Measurements from ENCODE around the gene TMEM175.

Gene TMEM175

DNA sequence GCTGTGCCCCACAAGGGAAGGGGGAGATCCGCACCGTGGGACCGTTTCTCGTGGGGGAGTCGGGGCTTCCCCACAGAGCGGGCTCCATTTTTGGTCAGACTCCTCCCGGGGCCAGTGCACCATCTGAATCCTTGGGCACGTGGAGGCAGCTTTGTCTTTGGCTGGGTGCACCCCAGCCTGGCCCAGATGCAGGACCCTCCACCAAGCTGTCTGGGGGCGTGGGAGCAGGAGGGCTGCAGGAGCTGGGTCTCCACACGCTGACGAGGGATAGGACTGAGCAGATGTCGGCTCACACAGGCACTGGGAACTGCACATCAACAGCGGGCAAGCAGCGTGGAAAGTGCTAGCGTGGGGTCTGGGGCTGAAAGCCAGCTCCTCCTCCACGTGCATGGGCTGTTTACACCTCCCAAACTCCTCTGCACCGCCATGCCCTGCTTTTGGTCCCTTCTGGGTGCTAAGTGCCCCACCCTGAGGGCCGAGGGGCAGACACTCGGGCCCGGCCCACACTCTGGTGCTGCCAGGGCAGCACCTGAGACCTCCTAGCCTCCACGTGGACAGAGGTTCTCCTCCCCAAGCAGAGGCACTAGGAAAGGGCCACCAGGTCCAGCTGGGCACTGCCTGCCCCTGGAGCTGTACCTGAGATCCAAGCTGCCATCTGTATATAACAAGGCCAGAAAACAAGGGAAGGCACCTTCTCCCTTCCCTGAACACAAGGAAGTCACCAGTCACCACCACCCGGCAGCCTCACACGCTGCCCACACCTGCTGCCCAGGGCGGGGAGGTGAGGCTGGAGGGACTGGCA lies 27.3 kb downstream of the TMEM175 start:
- DNase-seq (ENCODE audit: low read depth): no peak

DNA sequence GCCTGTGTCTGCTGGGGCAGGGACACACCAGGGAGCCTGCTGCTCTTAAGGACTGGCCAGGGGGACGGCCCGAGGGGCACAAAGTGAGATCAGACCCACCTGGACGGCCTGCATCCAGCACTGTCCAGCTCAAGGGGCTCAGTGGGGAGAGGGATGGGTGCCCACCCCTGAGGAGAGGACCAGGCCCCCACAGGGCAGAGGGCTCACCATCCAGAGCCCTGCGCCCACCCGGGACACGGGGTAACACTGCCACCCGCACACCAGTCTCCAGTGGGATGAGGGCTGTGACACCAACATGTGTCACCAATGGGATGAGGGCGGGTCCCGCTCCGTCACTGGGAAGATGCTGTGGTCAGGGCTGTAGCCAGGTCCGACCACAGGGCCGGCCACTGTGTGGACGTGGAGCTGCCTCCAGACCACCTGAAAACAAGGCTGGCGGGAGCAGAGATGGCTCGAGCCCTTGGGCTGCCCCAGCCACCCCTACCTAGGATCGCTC lies 27.9 kb downstream of the TMEM175 start:
- DNase-seq (ENCODE audit: low read depth): no peak

DNA sequence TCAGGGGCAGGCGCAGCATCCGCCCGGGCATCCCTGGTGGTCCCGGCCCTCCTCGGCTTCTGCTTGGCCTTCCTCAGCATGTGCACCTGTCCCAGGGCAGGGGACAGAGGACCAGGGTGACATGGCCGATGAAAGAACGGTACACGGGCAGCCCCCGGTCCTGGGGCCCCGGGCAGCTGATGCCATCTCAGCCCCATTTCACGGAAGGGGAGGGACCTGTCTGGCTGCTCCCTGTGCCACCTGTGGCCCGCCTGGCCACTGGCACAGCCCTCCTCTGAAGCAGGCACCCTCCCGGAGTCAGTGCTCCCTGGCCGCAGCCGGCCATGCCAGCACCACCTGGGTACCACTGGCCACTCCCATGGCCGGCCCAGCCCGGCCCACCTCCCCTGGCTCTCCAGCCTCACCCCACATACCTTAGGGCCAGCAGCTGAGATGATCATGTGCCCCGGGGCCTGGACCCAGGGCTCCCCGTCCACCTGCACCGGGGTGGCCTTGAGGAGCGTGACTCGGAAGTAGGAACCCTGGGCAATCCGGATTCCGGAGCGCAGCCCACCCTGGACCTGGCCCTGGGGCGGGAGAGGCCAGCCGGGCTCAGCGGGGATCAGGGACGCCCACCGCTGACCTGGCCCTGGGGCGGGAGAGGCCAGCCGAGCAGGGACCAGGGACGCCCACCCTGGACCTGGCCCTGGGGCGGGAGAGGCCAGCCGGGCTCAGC lies 28.5 kb downstream of the TMEM175 start:
- DNase-seq (ENCODE audit: low read depth): no peak

DNA sequence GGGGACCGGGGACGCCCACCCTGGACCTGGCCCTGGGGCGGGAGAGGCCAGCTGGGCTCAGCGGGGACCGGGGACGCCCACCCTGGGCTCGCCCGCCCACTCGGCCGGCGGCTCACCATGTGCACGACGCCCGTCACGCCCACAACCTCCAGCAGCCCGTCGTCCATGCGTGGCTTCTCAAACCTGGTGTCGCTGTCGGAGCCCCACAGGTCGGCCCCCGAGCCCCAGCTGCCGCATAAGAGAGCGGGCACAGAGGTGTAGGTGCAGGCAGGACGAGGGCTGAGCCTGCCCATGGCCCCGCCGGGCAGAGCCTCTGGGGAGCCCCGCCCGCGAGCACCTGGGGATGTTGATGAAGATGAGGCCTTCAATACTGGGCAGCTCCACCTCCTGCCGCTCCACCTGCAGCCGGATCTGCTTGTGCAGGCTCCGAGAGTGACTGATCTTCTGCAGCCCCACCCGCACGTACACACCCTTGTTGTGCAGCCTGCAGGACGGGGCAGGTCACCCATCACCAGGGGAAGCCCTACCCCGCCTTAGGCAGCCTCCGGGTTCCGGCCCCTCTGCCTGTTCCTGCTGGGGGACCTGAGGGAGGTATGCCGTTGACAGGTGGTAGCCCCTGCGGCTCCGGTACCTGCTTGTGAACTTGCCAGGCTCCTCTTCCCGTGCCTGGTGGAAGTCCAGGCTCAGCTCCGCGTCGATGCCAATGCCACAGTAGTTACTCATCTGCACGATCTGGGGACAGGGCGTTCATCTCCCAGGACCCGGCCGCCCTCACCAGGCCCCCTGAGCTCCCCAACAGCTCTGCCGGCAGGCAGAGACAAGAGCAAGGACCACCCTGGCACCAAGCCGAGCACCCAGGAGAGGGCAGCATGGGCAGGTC lies 29.3 kb downstream of the TMEM175 start:
- no peak for DNase-seq (ENCODE audit: low read depth)

DNA sequence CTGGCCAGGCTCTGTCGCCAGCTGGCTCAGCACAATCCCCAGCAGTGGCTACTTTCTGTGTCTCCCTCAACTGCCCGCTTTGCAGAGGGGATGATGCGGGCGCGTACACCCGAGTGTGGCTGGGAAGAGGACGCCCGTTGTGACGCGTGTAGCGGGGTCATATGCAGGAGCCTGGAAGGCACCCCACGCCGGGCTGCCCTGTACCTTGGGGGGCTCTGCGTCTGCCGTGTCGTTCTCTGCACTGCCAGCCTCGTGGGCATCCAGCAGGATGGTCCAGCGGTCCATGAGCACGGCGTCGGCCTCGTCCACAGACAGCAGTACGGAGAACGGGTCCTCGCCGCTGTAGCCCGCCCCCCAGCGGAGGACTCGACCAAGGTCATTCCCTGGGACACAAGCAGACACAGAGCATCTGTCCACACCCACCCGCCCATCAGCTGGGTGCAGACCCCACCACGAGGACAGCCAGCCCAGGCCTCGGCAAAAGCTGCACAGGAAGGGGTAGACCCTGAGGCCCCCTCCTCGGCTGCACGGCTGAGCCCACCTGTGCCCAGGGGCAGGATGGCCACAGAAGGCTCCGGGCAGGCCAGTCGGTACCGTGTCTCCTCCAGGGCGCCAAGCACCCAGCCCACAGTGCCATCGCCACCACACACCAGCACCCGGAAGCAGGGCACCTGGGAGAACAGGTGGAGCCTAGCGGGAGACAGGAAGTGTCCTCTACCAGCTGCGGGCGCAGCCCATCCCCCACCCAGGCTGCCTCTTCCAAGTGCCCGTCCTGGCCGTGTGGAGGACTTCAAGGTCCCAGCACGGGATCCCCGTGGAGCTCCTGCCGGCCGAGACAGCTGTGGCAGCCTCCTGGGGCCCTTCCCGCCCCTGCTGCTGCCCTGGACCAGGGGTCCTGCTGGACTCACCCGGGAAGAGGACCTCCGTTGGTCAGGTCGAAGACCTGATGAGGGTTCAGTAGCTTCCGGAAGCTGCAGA lies 30.3 kb downstream of the TMEM175 start:
- no peak for DNase-seq (ENCODE audit: low read depth)

DNA sequence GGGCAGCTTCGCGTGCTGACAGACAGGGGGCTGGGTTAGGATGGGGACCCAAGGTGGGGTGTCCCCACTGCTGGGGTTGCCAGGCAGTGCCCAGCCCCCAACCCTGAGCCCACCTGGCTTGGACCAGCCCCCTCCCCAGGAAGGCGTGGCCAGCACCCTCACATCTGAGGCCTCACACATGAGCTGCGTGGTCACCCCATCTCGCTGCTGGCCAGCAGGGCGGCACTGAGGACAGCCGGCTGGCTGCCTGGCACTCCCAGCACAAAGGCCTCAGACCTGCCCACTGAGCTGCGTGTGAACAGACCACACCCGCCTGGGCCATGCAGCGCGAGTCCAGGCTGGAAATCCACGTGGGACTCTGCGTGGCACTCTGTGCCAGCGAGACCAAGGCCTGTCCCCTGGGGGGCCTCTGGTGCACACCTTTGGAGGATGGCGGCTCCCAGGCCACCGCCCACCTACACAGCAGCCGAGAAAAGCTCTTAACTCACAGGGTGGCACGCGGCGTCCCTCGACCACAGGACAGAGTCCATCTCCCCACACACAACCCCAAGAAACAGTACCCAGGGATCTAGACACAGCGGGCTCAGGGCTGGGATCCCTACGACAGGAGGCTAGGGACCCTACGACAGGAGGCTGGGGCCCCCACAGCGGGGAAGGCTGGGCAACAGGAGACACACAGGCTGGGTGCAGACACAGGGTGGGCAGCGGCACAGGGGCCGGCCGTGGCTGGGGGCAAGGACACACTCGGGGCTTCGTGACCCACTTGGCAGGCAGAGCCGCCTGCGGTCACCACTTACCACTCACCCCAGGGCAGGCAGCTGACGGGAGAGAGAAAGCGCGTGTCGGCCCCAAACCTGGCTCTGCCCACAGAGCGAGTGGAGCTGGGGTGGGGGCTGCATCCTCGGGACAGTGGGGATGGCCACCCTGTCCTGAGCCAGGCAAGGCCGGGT lies 31.3 kb downstream of the TMEM175 start:
- no peak for DNase-seq (ENCODE audit: low read depth)

DNA sequence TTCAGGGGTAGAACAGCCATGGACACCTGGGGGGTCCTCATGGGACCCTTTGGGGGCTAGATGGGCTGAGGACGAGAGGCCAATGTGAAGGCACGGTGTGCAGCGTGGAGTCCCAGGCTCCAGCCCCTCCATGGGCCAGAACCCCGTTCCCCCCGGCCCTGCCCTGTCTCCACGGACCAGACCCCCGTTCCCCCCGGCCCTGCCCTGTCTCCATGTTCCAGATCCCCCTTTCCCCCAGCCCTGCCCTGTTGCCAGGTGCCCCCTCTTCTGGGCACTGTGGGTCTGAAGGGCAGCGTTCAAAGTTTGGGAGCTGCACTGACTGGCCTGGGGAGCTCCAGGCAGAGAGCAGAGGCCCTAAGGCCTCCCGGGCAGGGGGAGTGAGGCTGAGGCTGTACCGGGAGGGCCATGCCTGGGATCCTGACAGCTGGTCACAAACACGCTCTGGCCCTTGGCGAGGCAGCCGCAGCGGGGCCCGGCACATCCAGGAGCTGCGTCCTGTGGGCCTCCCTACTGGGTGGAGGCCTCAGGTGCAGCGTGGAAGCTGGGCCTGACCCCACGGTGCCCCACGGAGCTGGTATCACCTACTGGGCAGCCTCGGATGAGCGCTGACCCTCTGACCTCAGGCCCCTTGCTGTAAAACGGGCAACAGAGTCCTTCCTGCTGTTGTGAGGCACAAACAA lies 32.2 kb downstream of the TMEM175 start:
- no peak for DNase-seq (ENCODE audit: low read depth)

DNA sequence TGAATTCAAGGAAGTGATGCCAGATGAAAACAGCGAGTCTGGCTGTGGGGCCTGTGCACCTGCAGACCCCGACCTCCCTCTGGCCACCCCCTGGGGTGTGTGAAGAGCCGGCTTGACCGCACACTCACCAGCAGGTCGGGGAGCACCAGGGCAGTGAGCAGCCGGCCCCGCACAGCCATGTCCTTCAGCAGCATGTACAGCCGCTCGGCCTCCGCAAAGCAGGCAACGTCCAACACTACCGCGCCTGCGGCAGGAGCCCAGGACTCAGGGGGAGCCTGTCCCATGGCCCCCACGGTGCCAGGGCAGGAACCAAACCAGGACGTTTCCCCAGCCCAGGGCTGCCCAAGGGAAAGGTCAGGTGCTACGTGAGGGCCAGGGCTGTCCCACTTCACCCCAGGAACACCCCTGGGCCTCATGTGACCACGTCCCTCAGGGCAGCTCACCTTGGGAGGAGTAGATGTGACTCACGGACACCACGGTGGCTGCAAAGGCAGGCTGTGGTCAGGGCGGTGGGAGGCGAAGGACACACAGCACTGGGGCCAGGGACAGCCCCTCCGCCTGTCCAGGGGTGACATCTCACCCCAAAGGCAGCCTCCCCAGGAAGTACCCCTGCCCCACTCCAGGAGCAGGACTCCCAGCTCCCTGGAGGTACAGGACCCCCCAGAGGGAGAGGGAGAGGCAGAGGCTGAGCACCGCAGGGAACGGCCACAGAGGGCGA lies 32.9 kb downstream of the TMEM175 start:
- no peak for DNase-seq (ENCODE audit: low read depth)

DNA sequence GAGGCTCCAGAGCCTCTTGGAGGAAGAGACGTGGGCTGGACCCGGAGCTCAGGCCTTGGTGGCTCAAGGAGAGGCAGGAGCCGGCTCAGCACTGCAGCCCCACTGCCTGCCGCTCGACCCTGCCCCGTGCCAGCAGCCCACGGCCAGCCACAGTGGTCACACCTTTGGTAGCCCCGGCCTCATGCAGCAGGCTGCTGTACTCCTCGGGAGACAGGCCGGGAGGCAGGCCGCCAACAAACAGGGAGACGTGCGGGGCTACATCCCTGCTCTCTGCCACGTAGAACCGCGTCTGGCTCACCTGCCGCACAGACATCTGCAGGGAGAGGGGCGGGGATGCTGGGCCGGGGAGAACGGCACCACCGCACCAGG lies 33.5 kb downstream of the TMEM175 start:
- no peak for DNase-seq (ENCODE audit: low read depth)

DNA sequence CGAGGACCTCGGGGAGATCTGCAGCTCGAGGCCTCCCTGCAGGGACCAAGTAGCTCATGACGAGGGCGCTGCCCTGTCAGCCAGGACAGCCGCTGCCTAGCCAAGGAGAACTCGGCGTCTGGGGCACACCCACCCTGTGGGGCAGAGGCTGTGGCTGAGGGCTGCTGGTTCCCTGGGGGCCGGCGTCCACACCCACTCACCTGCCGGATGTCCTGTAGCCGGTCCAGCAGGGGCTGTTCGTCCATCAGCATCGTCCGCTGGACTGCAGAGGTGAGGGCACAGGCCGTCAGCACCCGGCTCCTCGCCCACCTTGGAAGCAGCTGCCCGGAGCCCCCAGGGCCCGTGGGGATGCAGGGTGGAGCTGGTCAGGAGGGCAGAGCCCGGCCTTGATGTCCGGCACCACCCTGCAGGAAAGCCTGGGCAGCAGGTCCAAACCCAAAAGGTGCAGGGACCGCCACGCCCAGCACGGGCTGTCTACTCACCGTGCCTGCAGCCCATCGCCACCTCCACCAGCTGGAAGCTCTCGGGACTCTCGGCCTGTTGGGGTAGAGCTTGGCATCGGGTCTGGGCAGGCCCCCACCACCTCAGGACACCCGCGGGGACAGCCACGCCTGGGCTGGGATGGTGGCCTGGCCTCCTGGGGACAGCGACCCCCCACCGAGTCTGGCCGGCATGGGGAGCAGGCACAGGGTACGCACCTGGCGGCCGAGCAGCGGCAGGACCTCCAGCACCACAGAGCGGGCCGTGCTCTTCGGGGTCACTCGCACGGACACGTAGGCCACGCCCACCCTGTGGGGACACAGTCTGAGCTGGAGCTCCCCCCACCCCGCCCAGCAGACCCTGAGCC lies 34.2 kb downstream of the TMEM175 start:
- no peak for DNase-seq (ENCODE audit: low read depth)

DNA sequence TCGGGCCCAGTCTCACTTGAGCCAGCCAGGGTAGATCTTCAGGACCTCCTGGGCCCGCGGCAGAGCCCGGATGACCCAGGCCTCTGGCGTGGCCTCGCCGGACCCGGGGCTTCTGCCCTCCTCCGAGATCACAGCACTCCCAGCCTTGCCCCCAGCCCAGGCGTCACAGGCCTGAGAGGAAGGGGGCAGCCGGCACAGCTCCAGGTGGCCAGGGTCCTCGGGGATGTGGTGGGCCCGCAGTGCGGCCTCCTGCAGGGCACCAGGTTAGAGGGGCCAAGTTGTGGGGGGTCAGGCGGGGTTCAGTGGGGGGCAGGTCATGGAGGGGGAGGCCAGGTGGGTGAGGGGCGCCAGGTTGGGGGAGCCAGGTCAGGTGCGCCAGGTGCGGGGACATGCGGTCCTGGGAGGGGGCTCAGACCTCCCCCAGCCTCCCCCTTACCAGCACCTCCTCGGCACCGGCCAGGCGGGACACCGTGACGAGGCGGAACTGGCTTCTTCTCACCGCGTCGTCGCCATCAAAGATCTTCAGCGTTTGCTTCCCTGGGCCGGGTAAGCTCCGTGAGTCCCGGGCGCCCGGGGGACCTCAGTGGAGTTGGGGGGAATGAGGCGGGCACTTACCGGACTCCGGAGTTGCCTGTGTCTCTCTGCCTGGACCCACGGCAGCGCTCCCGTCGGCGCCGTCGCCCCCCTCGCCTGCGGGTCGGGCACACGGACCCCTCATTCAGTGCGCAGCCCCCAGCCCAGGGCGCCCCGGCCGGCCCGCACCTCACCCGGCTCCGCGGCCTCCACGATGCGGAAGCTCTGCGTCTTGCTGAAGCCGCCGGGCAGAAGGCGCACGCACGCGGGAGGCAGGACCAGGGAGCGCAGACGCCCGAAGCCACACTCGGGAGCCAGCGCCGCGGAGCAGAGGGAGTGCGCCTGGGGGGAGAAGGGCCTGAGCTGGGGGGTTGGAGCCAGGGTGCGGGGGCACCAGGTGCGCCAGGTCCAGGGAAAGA lies 35.1 kb downstream of the TMEM175 start:
- no peak for DNase-seq (ENCODE audit: low read depth)

DNA sequence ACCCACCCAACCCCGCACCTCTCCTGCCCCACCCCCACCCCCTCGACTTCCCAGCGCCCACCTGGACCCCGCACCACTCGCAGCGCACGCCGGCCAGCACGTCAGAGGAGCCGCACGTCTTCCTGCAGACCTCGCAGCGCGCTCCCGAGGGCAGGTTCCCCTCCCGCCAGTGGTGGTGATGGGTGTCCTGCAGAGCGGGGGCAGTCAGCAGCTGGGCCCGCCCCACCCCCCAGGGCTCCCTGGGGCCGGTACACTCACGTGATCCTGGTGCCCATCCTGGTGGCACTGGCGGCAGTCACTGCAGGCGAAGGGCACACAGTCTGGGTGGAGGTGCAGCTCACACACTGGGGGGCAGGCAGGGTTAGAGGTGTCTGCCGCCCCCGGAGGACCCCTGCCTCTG lies 36.0 kb downstream of the TMEM175 start:
- DNase-seq (ENCODE audit: low read depth): no peak

DNA sequence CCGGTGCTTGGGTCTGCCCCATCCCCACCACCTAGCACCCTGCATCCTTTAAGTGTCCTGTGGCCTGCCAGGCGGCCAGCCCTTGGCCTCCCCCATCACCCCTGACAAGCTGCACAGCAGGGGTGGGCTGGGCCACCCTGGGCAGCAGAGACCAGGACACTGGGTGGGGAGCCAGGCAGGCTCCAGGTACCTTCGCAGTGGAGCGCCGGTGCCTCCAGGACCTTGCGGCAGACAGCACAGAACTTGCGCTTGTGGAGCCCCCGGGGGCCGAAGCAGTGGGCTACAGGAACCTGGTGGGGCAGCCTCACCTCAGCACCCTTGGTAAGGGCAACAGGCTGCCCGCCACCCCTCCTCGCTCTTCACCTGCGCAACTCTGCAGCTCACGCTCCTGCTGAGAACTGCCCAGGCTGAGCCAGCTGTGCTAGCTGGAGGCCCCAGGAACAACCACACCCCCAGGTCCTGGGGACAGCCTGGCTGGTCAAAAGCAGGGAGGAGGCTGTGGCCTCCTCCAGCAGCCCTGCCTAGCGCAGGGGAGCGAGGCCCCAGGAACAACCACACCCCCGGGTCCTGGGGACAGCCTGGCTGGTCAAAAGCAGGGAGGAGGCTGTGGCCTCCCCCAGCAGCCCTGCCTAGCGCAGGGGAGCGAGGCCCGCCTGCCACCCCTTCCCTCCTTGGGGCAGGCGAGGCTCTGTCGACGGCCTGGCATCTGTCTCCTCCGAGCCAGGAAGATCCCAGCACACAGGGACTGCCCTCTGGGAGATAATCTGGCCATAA lies 36.5 kb downstream of the TMEM175 start:
- DNase-seq (ENCODE audit: low read depth): no peak

DNA sequence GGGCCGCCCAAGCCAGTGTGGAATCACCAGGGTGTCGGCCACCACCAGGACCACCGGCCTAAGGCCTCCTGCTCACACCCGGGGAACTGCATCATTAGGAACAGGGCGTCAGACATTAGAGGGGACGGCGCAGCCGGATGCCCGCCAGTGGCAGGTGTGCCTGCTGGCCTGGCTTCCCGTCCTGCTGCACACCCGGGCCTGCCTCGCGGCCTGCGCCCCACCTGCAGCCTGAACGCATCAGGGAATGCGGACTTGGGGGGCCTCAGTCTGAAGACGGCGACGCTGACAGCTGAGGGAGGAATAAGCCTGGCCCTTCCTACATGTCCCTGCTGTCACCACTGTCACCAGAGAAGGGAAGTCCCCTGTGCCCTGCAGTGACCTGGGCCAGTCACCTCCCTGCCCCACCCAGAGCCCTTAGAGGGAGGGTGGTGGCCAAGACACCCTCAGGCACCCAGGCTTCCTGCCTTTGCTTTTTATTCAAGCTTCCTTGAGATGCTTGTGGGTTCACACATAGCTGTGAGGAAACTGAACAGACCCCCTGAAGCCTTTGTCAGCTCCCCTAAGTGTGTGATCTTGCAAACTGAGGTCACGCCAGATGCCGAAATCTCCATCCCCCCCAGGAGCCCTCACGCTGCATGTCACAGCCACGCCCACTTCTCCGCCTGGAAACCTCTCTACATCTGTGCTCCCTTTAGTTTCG lies 37.9 kb downstream of the TMEM175 start:
- DNase-seq (ENCODE audit: low read depth): peak; percentile 33

DNA sequence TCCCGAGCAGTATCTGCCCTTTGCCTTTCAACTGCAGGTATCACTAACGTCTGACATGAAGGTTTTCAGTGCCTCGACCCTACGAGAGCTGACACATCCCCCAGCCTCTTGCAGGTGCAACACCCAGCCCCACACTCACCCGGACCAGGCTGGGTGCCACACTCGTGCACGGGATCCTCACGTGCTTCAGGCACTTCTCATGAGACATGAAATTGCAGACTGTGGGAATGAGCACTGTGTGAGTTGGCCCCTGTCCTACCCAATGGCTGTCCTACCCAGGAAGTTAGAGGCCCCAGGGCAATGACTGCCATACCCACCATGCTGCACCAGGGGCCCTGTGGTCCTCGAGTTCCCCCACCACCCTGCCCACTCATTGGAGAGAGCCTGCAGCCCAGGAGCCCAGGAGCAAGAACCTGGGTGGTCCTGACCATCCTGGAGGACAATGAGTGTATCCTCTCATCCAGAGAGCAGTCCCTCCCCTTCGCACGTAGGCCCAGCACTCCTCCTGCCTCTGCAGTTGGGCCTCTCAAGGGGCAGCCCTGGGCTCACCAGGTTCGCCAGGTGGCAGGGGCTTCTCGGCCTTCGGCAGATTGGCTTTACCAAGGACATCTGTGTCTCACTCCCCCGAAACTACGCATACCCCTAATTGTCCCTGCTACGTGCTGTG lies 38.7 kb downstream of the TMEM175 start:
- no peak for DNase-seq (ENCODE audit: low read depth)
